Erythroblast (primary cell): ENCODE measurements around the gene GALNT18.
"Not testable (repeated sequence)": the region's sequence is repeated elsewhere in the genome, so short reads cannot be mapped to it uniquely, and the experiment has no call there.

ENCODE experiments used
- GATA1 ChIP-seq: IDR thresholded peaks from 2 replicates; pipeline ENCODE4 v1.6.1; 2011; ENCODE audit warnings: low read depth, mild to moderate bottlenecking, control low read depth, low read length, moderate library complexity
- POLR2A ChIP-seq: IDR thresholded peaks from 2 replicates; pipeline ENCODE4 v1.6.1; 2011; ENCODE audit warnings: mild to moderate bottlenecking, low read length

DNA sequence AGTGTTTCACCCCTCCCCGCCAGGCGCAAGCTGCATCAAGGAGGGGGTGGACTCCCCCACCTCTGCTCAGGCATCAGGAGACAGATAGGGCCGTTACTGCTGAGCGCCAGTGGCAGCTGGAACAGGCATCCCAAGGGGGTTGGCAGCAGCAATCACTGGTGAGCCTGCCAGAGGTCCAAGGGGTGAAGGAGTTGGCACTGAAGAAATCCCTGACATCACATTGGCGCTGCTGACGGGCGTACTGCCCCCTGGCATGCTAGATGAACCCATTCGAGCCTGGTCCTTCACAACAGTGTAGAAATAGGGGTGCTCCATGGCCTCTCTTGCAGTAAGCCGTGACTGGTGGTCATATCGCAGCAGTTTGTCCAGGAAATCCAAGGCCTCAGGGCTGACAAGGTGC, 270.0 kb downstream of the GALNT18 start:
- not testable (repeated sequence) for TF ChIP-seq POLR2A, GATA1
